NB4 (cell line): ENCODE data around the gene WDR70.

Experiments
- DNase-seq: peaks from one replicate; pipeline ENCODE4 v3.0.0; 2010; ENCODE audit warnings: low read depth
- H3K4me3 ChIP-seq: one replicate; pipeline ENCODE4 v1.5.1; 2011; ENCODE audit warnings: mild to moderate bottlenecking, low read depth, low read length, moderate library complexity
- MAX ChIP-seq: IDR thresholded peaks from 2 replicates; pipeline ENCODE4 v1.6.1; 2011; ENCODE audit warnings: low read depth, low read length
- MYC ChIP-seq: IDR thresholded peaks from 2 replicates; pipeline ENCODE4 v1.6.1; 2011; ENCODE audit warnings: low read depth, low read length
- POLR2A ChIP-seq: IDR thresholded peaks from 2 replicates; pipeline ENCODE4 v1.6.1; 2011; ENCODE audit warnings: mild to moderate bottlenecking; ENCODE audit not compliant: insufficient read length; ENCODE audit errors: extremely low read depth
- TF ChIP-seq, protein P1 (sequence below): IDR thresholded peaks from one replicate; pipeline ENCODE4 v1.5.1; 2012; ENCODE audit warnings: low read depth, low read length

Gene WDR70

DNA sequence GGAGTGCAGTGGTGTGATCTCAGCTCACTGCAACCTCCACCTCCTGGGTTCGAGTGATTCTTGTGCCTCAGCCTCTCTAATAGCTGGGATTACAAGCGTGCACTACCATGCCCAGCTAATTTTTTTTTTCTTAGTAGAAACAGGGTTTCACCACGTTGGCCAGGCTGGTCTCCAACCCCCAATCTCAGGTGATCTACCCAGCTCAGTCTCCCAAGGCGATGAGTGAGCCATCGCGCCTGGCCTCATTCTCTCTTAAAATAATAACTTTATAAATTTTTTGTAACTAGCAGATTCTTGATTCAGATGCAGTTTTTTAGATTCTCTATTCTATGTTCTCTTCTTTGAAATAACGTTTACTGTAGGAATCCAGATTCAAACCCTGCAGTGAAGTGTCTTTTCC is 333.6 kb downstream of the WDR70 start:
- TF ChIP-seq MYC (no peak), POLR2A (no peak), MAX (no peak)
- TF ChIP-seq, protein P1, sequence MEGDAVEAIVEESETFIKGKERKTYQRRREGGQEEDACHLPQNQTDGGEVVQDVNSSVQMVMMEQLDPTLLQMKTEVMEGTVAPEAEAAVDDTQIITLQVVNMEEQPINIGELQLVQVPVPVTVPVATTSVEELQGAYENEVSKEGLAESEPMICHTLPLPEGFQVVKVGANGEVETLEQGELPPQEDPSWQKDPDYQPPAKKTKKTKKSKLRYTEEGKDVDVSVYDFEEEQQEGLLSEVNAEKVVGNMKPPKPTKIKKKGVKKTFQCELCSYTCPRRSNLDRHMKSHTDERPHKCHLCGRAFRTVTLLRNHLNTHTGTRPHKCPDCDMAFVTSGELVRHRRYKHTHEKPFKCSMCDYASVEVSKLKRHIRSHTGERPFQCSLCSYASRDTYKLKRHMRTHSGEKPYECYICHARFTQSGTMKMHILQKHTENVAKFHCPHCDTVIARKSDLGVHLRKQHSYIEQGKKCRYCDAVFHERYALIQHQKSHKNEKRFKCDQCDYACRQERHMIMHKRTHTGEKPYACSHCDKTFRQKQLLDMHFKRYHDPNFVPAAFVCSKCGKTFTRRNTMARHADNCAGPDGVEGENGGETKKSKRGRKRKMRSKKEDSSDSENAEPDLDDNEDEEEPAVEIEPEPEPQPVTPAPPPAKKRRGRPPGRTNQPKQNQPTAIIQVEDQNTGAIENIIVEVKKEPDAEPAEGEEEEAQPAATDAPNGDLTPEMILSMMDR = no peak
- DNase-seq = no peak
- no peak overlapping the region for H3K4me3 ChIP-seq

DNA sequence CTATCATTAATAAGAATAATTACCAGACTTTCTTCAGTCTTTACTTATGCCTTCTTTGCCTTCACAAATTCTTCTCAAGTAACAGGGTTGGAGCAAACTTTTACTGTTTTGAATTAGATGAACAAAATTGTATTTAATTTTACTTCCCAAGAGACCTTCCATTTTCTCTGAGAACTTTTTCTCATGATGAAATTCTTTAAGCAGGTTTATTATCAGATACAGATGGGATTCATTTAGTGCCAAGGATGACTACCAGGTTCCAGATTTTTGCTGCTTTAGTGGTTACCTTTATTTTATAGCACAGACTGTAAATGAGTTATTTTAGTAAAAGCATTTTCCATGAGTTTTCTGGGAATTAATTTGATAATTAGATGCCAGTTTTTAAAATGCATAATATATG is 335.6 kb downstream of the WDR70 start:
- no peak overlapping the region for H3K4me3 ChIP-seq
- TF ChIP-seq POLR2A = no peak
- no peak for TF ChIP-seq MAX
- TF ChIP-seq, protein P1 = no peak
- no peak for TF ChIP-seq MYC
- no peak for DNase-seq

DNA sequence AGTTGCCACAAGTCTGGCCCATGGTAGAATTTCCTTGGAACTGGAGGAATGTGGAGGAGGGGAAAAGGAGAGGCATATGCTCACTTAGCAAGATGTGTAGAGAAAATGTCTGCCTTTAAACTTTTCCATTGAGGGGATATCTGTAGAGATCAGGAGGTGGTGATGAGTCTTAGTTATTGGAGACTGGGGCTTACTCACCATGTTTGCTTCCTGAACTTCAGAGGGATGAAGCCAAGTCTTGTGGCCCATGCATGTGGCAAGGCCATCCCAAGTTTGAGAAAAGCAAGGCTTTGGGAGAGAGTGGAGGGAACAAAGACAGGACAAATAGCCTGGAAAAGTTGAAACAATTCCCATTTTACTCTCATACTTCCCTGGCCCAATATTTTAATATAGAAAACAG is 336.2 kb downstream of the WDR70 start:
- DNase-seq = no peak
- TF ChIP-seq MYC = no peak
- TF ChIP-seq, protein P1 = no peak
- no peak for TF ChIP-seq POLR2A
- no peak for TF ChIP-seq MAX
- no peak overlapping the region for H3K4me3 ChIP-seq

DNA sequence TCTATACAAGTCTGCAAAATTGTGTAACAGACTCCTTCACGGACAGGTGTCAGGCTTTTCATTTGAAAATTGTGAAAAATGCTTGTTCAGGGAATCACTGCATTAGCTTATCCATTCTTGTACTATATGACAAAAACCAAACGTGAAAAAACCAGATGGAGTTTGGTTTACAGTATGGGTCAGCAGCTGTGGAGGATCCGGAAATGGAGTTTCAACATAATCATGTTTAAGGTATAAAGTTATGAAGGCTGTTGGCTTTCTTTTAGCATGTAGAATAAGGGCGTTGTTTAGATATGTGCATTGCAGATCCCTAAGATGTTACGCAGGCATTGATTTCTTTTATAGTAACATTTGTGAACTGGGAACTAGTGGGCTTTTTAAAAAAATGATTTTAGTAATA is 336.9 kb downstream of the WDR70 start:
- DNase-seq = no peak
- no peak overlapping the region for H3K4me3 ChIP-seq
- TF ChIP-seq MYC = no peak
- TF ChIP-seq, protein P1 = no peak
- TF ChIP-seq POLR2A = no peak

GRCh38 chr5:37716405-37716804 is 337.3 kb downstream of the WDR70 start:
- no peak for DNase-seq
- no peak overlapping the region for H3K4me3 ChIP-seq
- TF ChIP-seq MAX (no peak), MYC (no peak), POLR2A (no peak)
- TF ChIP-seq, protein P1 = no peak

- DNase-seq = no peak
- no peak overlapping the region for H3K4me3 ChIP-seq
- no peak for TF ChIP-seq MYC
- TF ChIP-seq, protein P1 = no peak
- no peak for TF ChIP-seq MAX
- no peak for TF ChIP-seq POLR2A
These were observed 338.1 kb downstream of the WDR70 start for GRCh38 chr5:37717276-37717612.
